NT2/D1 (cell line): ENCODE measurements around the gene SIN3B.

Experiments used
- YY1 ChIP-seq: IDR thresholded peaks from 2 replicates; pipeline ENCODE4 v1.6.1; 2011; ENCODE audit not compliant: insufficient read length, insufficient read depth
- ZNF274 ChIP-seq: IDR thresholded peaks from 2 replicates; pipeline ENCODE4 v1.6.1; 2011; ENCODE audit warnings: mild to moderate bottlenecking, low read depth, low read length

DNA sequence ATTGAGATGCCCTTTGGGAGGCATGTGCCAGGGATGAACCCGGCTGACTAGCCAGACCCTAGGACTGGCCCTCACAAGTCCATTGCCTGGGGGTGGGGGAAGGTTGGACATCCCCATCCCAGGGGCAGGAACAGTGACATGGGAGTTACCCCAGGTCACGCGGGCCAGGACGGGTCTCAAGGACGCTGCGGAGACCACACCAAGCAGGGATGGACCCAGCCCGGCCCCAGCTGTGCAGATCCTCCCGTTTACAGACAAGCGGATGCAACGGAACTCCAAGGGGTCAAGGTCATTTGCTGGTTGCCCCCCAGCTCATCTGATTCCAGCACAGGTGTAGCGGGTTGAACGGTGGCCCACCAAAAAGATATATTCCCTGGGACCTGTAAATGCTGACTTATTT lies 79.6 kb downstream of the SIN3B start:
- TF ChIP-seq ZNF274 (no peak), YY1 (no peak)
